GM12878 (cell line): ENCODE results near the gene GMDS. TPM values are rescaled to one million over a fixed set of nuclear protein-coding genes. Genes with fewer than 3 reads are reported as not detected.

Experiments used
- ATAC-seq: fragments of 200-7000 bp; cut with Tn5 transposase; 3 replicates; pipeline ENCODE4 v1.9.1; 2020; ENCODE audit warnings: mild to moderate bottlenecking, moderate library complexity
- BruUV-seq: library from RNA; stranded (reverse); fragments of 400-500 nt; replicated peaks from 2 replicates; lab custom pipeline; 2021; lab: Mats Ljungman, UMichigan
- CTCF ChIA-PET: fragments of 300-600 bp; sonication (Branson Sonifier 250); formaldehyde crosslinking; extraction: SDS; loops from one replicate; lab custom pipeline; 2021; ENCODE audit warnings: inconsistent platforms; lab: Yijun Ruan, JAX
- POLR2A ChIA-PET: fragments of 350-600 bp; formaldehyde crosslinking; extraction: SDS; loops from one replicate; lab custom pipeline; 2021; ENCODE audit warnings: inconsistent platforms; lab: Charles Lee
- RAD21 ChIA-PET: fragments of 300-600 bp; sonication (Branson Sonifier 250); formaldehyde crosslinking; loops from one replicate; lab custom pipeline; 2023; ENCODE audit warnings: antibody characterized with exemption; ENCODE audit not compliant: unreplicated experiment; lab: Charles Lee
- SMC1A ChIA-PET: fragments of 300-600 bp; sonication (Branson Sonifier 250); formaldehyde crosslinking; loops from one replicate; lab custom pipeline; 2023; ENCODE audit not compliant: unreplicated experiment, uncharacterized antibody; lab: Charles Lee
- DNase-seq: peaks from one replicate; pipeline ENCODE4 v3.0.0-alpha.2; 2011; ENCODE audit warnings: low read depth, low spot score
- FAIRE-seq: peaks from 3 replicates; lab custom pipeline; 2011; peaks lifted over from hg19 to GRCh38; lab: Jason Lieb, UNC
- H2AFZ ChIP-seq: 2 replicates; pipeline ENCODE4 v1.6.0; 2011; ENCODE audit warnings: low read depth, low read length, control low read depth; ENCODE audit not compliant: control insufficient read depth
- H3K27ac ChIP-seq: 2 replicates; pipeline ENCODE4 v1.5.1; 2011; ENCODE audit warnings: control low read depth; ENCODE audit not compliant: control insufficient read depth, insufficient read depth
- H3K27me3 ChIP-seq, 2 experiments: replicated peaks in 1 of 2; 2 replicates each; pipeline versions ENCODE4 v1.6.0 to v1.6.1; 2011; ENCODE audit warnings: low read length in 1 of 2; ENCODE audit not compliant: control insufficient read depth in 2 of 2, insufficient read depth in 2 of 2
- H3K36me3 ChIP-seq, 2 experiments: 2 replicates each; pipeline ENCODE4 v1.5.1; 2011; ENCODE audit warnings: low read length in 1 of 2; ENCODE audit not compliant: control insufficient read depth in 2 of 2, insufficient read depth in 2 of 2
- H3K4me1 ChIP-seq: 2 replicates; pipeline ENCODE4 v1.6.1; 2011; ENCODE audit warnings: mild to moderate bottlenecking, low read length, moderate library complexity, mixed read lengths; ENCODE audit not compliant: control insufficient read depth, insufficient read depth
- H3K4me2 ChIP-seq: 2 replicates; pipeline ENCODE4 v1.6.0; 2011; ENCODE audit warnings: control low read depth; ENCODE audit not compliant: control insufficient read depth, insufficient read depth
- H3K4me3 ChIP-seq: fragments of 200-600 bp; sonication (generic); 2 replicates; pipeline ENCODE4 v1.5.1; 2016
- H3K79me2 ChIP-seq: 2 replicates; pipeline ENCODE4 v1.6.0; 2011; ENCODE audit warnings: low read length; ENCODE audit not compliant: control insufficient read depth, insufficient read depth
- H3K9ac ChIP-seq: 2 replicates; pipeline ENCODE4 v1.8.0; 2011; ENCODE audit warnings: low read length, control low read depth, mixed read lengths; ENCODE audit not compliant: control insufficient read depth, insufficient read depth
- H3K9me3 ChIP-seq: replicated peaks from 3 replicates; pipeline ENCODE4 v1.5.1; 2011; ENCODE audit warnings: mild to moderate bottlenecking, low read length; ENCODE audit not compliant: control insufficient read depth, insufficient read depth
- H4K20me1 ChIP-seq: 2 replicates; pipeline ENCODE4 v1.6.0; 2011; ENCODE audit not compliant: control insufficient read depth, insufficient read depth
- BMI1 ChIP-seq: fragments of 450-650 bp; IDR thresholded peaks from 2 replicates; pipeline ENCODE4 v1.6.1; 2016; ENCODE audit warnings: mild to moderate bottlenecking, moderate library complexity, borderline replicate concordance
- ESRRA ChIP-seq: IDR thresholded peaks from 2 replicates; pipeline ENCODE4 v1.6.1; 2012; ENCODE audit warnings: mild to moderate bottlenecking, low read length, improper control_type of control experiment
- IRF5 ChIP-seq: fragments of 450-650 bp; IDR thresholded peaks from 2 replicates; pipeline ENCODE4 v1.6.1; 2017; ENCODE audit warnings: borderline replicate concordance
- JUNB ChIP-seq: IDR thresholded peaks from 2 replicates; pipeline ENCODE4 v1.6.1; 2016; ENCODE audit warnings: antibody characterized with exemption, mild to moderate bottlenecking
- NFYA ChIP-seq: IDR thresholded peaks from 2 replicates; pipeline ENCODE4 v1.6.1; 2011; ENCODE audit warnings: low read depth, mild to moderate bottlenecking, low read length, improper control_type of control experiment, borderline replicate concordance
- NKRF ChIP-seq: fragments of 450-650 bp; conservative IDR thresholded peaks from 2 replicates; pipeline ENCODE4 v1.6.1; 2017; ENCODE audit warnings: mild to moderate bottlenecking, moderate library complexity
- NRF1 ChIP-seq: conservative IDR thresholded peaks from 2 replicates; pipeline ENCODE4 v1.6.1; 2011; ENCODE audit warnings: mild to moderate bottlenecking, low read depth, low read length, improper control_type of control experiment
- POU2F2 ChIP-seq: IDR thresholded peaks from 3 replicates; pipeline ENCODE4 v1.6.1; 2011; ENCODE audit warnings: low read depth, mild to moderate bottlenecking, low read length, borderline replicate concordance
- SP1 ChIP-seq: IDR thresholded peaks from one replicate; pipeline ENCODE4 v1.6.1; 2011; ENCODE audit warnings: low read depth, low read length
- TBL1XR1 ChIP-seq: IDR thresholded peaks from 2 replicates; pipeline ENCODE4 v1.6.1; 2012; ENCODE audit warnings: low read depth, low read length, improper control_type of control experiment
- YBX1 ChIP-seq: fragments of 450-650 bp; IDR thresholded peaks from 2 replicates; pipeline ENCODE4 v1.6.1; 2016; ENCODE audit warnings: antibody characterized with exemption
- ZNF274 ChIP-seq: IDR thresholded peaks from one replicate; pipeline ENCODE4 v1.8.0; 2011; ENCODE audit not compliant: insufficient read length, insufficient read depth
- ZZZ3 ChIP-seq: IDR thresholded peaks from 2 replicates; pipeline ENCODE4 v1.6.1; 2011; ENCODE audit warnings: low read depth; ENCODE audit not compliant: control insufficient read depth, insufficient read length
- WGBS: methylation state at CpG from one replicate; pipeline ENCODE4 v1.1.6; 2016; ENCODE audit warnings: low lambda C conversion rate; ENCODE audit not compliant: insufficient replicate concordance, insufficient coverage; ENCODE audit errors: missing lambda C conversion rate; 5-methylcytosine and 5-hydroxymethylcytosine counted together
- in situ Hi-C: fragments of 300-500 bp; cut with MboI; formaldehyde crosslinking; loops from 9 replicates; pipeline ENCODE4 v1.14.3; 2018; ENCODE audit warnings: mixed read lengths
- intact Hi-C: fragments of 100-400 bp; cut with micrococcal nuclease; formaldehyde crosslinking; loops from one replicate; pipeline ENCODE4 v1.14.2; 2022; ENCODE audit not compliant: unreplicated experiment
- polyA plus RNA-seq, 11 experiments: library from polyadenylated mRNA; depleted of rRNA in 4 of 11; unstranded in 6 of 11; stranded (reverse) in 5 of 11; fragments of >200 nt; fragmentation: Nextera tagmentation in 4 of 11; fragmentation: Illumina TruSeq in 1 of 11; extraction: Ambion mirVana in 4 of 11; extraction: Trizol in 1 of 11; gene quantifications; 1 replicate in 1 of 11; 2 replicates in 10 of 11; pipeline versions ENCODE4 v1.2.1 to v1.2.3, GENCODE V29; 2011 to 2016; ENCODE audit warnings: inconsistent platforms in 2 of 11, missing spikeins in 2 of 11, low read depth in 1 of 11
- total RNA-seq, 4 experiments: library from RNA; depleted of rRNA in 3 of 4; stranded (reverse); fragments of >200 nt in 3 of 4; fragmentation: Illumina TruSeq in 1 of 4; extraction: Trizol in 1 of 4; gene quantifications; 2 replicates each; pipeline versions ENCODE4 v1.2.1 to v1.2.3, GENCODE V29; 2013 to 2021

The GMDS gene
- total and polyA plus RNA-seq, 10 of the 15 experiments (the other 5 are each of a cell fraction or from before 2014, with no cell fraction given), result 0.61 to 53.8 (median 29.3) TPM

GRCh38 chr6:2183246-2183645 is 62.2 kb downstream of the GMDS start (continued):
- TF ChIP-seq IRF5 (no peak), TBL1XR1 (no peak), YBX1 (no peak), POU2F2 (no peak)

GRCh38 chr6:2182251-2182650 is 63.2 kb downstream of the GMDS start:
- in situ Hi-C loops (no loop called here), intact Hi-C loops (no loop called here)
- Histone ChIP-seq H3K36me3 (no peaks in the 10 kb centered on the region), H3K4me1 (peaks cover 11% of the 10 kb centered on the region), H3K27me3 (no peaks in the 10 kb centered on the region), H2AFZ (no peak overlapping the region), H3K9me3 (no peaks in the 10 kb centered on the region; the same call in 2 of the 3 replicates), H3K4me2 (no peak overlapping the region), H3K79me2 (0 out of 2 replicates have a peak, but pooled peaks cover 1% of the 10 kb centered on the region)
- DNase-seq (no peak), ATAC-seq (no peak)
- ChIA-PET CTCF (interaction anchor here (0.6 to 1.6 kb wide), 6 partner anchors 13 to 77 kb away, joined by 3 to 6 read pairs (median 4); no protein-coding TSS in a partner anchor), SMC1A (interaction anchor here (0.7 to 1.2 kb wide), 4 partner anchors 10 to 527 kb away, joined by 3 to 5 read pairs (median 3); no protein-coding TSS in a partner anchor), RAD21 (no interaction called here)
- 94% methylated on average over 1 of the region's 1 CpG for WGBS
- BruUV-seq, result no TSS peak
- no peak for TF ChIP-seq NKRF
- no peak for TF ChIP-seq NRF1
- TF ChIP-seq ZZZ3, result no peak
- TF ChIP-seq ESRRA, result no peak
- TF ChIP-seq ZNF274, result no peak
- no peak for TF ChIP-seq NFYA
- TF ChIP-seq SP1, result no peak
- no peak for TF ChIP-seq JUNB
- no peak for TF ChIP-seq BMI1
- TF ChIP-seq, all 136 proteins: peak for 0
- peaks cover 7% of the 10 kb centered on the region; the same call in 1 of the 2 replicates for H4K20me1 ChIP-seq
- FAIRE-seq, result no peak
- POLR2A ChIA-PET, result no interaction called here
- H3K4me3 ChIP-seq, result no peak overlapping the region
- H3K27ac ChIP-seq, result no peak overlapping the region
- no peak overlapping the region for H3K9ac ChIP-seq
